ENCODE data around the gene SELENOO.

GRCh38 chr22:50193621-50194020, 7.2 kb upstream of the SELENOO start:
- TF ChIP-seq CTCF (IDR thresholded peaks at IDR 0.05; ENCODE audit: low read depth, low read length, poor library complexity, severe bottlenecking), result no peak
- no peak for TF ChIP-seq EZH2phosphoT487 (IDR thresholded peaks at IDR 0.05; ENCODE audit: borderline replicate concordance, low read length)
